ENCODE results near the gene MTA3.
"Not testable (repeated sequence)": the region's sequence is repeated elsewhere in the genome, so short reads cannot be mapped to it uniquely, and the experiment has no call there.

The MTA3 gene

GRCh38 chr2:42567806-42568400 lies 529 bp upstream of the MTA3 start:
- no peak for DNase-seq

DNA sequence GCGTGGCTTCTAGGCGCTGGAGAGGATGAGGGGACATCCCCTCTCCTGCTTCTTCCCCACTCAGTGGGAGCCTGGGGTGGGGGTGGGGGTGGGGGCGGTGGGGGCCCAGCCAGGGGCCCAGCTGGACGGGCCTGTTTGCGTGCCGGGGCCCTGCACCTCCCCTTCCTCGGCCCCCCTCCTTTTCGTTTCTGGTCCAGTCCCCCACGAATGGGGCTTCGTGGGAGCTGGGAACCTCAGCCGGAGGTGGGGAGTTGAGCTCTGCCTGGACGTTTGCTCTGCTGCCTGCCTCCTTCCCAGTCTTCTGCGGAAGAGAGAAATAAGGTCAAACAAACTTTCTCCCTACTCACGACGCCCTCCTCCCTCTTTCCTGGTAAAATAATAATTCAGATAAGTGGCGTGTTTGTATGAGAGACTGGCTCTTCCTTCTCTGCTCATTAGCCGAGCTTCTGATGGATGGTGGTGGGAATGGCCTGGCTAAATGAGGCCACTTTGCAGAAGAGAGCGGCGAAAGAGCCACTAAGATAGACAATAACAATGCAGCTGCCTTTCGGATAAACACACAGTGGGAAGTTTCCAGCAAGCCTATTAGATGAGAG lies 782 bp downstream of the MTA3 start:
- DNase-seq = no peak

DNA sequence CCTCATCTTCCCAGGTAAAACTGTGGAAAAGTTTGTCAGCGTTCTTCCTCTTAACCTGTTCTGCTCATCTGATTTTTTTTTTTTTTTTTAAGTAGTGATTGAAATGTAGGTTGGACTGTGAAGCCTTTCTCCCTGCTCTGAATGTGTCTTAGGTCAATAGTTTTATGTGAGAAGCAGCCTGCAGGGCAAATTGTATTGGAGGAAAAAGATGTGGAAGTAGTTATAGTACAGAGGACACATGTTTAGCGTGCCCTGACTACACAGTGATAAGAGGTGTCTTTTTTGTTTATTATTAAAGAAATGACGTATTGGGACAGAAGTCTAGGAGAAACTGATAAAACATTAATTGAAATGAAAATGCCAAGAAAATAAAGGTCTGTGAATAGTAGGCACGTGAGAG lies 1.5 kb downstream of the MTA3 start:
- no peak for DNase-seq

- no peak for DNase-seq
Measured at GRCh38 chr2:42572297-42573081, 4.1 kb downstream of the MTA3 start.

DNA sequence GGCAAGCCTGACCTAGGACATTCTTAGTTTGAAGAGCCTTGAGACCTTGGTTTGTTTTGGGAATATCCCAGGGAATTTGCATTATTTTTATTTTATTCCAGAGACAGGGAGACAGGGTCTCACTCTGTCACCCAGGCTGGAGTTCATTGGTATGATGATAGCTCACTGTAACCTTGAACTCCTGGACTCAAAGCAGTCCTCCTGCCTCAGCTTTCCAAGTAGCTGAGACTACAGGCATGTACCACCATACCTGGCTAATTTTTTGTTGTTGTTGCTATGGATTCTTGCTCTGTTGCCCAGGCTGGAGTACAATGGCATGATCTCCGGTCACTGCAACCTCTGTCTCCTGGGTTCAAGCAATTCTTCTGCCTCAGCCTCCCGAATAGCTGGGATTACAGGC lies 4.8 kb downstream of the MTA3 start:
- no peak for DNase-seq

GRCh38 chr2:42575458-42576064 lies 7.1 kb downstream of the MTA3 start:
- DNase-seq = no peak

DNA sequence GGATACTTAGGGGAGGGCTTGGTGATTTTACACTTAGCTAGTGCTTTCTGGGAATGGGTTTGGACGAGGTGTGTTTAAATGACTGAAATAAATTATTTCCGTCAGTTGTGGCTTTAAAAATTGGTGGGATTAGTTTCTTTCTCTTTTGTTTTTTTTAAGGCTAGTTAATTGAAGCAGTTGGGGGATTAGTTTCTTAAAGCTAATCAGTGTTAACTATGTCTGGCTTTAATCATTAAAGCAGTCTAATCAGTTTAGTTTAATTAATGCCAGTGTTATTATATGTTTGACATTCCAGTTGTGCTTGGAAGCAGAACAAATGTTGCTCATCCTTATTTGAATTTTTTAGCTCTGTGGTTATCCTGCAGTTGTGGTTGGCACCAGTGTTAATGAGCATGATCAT lies 10.2 kb downstream of the MTA3 start:
- DNase-seq = no peak

- no peak for DNase-seq
Measured at GRCh38 chr2:42581257-42581656, 12.8 kb downstream of the MTA3 start.

GRCh38 chr2:42584628-42585027 lies 16.2 kb downstream of the MTA3 start:
- DNase-seq = not testable (repeated sequence)

GRCh38 chr2:42585779-42586178 lies 17.3 kb downstream of the MTA3 start:
- DNase-seq = peak; percentile 72

DNA sequence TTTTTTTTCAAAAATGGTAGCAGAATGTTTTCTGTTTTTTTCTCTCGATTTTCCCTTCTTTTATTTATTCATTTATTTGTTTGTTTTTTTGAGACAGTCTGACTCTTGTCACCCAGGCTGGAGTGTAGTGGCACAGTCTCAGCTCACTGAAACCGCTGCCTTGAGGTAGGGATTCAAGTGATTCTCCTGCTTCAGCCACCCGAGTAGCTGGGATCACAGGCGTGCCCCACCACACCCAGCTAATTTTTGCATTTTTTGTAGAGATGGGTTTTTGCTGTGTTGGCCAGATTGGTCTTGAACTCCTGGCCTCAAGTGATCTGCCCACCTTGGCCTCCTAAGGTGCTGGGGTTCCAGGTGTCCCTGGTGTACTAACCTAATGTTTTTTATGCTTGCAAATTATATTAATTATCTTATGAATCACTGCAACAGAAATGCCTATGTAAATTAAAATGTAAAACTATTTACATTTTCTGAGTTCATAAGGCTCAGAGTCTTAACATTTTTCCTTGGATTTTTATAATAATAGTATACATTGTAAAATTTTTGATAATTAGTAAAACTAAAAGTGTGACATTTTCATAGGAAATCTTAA lies 19.2 kb downstream of the MTA3 start:
- DNase-seq = no peak

DNA sequence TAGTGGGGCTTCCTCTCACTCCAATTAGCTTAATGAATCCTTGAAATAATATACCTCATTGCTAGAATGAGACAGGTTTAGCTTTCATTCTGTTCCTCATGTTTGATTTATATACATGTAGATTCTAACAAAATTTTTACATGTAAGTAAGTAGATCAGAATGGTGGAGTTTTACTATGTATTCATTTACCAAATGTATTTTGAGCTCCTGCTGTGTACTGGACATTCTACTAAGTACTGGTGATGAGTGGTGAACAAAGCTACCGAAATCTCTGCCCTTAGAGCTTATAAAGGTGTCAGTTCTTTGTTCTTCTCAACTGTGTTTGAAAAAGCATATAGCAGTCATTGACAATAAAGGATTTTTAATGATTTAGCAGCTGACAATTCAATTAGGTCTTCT lies 19.7 kb downstream of the MTA3 start:
- DNase-seq = no peak

GRCh38 chr2:42590176-42590575 lies 21.7 kb downstream of the MTA3 start:
- DNase-seq = no peak

- DNase-seq = no peak
Measured at GRCh38 chr2:42593282-42593681, 24.9 kb downstream of the MTA3 start.

DNA sequence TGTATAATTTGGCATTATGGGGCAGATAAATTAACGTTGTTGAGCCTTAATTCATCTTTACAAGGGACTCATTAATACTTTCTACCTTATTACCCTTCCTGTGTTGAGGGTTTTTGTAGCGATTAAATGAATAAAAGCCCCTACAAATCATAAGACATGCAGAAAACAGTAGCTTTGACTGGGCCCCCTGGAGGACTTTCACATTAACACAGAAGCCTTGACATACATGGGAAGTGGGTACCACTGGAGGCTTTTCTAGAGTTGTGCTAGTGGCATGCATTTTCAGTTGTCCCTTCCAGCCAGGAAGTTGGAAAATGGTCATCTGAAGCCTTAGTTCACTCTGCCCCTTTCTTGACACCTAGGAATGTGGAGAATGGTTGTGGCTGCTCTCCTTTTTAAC lies 30.2 kb downstream of the MTA3 start:
- no peak for DNase-seq

DNA sequence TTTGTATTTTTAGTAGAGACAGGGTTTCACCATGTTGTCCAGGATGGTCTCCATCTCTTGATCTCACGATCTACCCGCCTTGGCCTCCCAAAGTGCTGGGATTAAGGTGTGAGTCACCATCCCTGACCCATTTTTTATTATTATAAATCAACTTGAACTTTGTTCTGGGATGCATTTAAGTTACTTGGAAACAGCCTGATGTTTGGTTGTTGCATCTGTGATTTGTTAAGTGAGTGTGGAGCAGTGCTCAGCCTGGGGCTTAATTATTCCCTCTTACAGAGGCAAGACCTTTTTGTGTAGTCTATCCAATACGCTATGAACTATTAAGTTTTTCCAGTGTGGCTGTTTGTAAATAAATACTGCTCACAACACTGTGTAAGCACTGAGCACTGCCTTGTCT lies 32.6 kb downstream of the MTA3 start:
- DNase-seq = no peak

DNA sequence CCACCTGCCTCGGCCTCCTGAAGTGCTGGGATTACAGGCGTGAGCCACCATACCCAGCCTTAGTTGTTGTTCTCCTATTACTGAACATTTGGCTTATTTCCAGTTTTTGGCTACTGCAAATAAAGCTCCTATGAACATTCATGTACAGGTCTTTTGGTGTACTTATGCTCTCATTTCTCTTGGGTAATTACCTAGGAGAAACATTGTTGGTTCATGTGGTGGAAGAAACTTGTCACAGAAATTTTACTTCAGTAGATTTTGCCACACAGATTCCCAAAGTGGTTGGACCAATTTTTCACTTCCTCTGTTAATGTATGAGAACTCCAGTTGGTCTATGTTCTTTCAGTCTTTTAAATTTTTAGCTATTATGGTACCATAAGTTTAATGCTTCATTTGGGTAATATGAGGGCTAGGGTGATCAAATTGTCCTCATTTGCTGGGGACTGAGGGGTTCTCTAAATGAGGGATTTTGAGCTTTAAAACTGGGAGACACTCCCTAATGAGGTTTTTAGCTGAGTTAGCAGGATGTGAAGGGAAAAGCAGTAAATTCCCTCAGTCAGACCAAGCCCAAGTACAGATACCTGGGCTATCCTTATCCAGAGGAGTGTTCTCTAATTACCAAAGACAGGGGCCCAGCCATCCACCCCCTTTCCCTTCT lies 33.9 kb downstream of the MTA3 start:
- DNase-seq = no peak

DNA sequence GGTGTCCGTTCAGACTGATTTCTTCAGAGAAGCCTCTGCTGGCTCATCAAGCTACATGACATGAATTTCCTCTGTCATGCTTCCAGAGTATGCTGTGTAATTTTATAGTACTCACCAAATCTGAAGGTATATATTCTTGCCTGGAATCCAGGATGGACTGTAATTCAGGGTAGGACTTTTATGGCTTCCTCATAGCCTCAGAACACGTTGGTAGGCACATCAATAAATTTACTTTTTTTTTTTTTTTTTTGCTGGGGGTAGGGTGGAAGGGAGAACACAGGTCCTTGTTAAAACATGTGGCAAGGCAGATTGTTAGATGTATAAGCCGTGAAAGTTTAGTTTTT lies 34.4 kb downstream of the MTA3 start:
- DNase-seq = no peak

DNA sequence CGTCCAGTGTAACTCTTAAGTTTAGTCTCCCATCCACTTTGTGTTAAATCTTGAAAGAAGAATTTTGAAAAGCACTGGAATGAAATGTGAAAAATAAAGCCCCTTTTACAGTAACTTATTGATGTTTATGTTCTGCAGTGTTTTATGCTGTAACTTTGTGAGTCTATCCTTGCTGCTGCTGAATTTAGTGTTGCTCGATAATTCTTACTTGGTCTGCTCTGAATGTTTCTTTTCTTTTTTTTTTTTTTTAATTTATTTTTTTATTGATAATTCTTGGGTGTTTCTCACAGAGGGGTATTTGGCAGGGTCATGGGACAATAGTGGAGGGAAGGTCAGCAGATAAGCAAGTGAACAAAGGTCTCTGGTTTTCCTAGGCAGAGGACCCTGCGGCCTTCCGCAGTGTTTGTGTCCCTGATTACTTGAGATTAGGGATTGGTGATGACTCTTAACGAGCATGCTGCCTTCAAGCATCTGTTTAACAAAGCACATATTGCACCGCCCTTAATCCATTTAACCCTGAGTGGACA lies 36.0 kb downstream of the MTA3 start:
- not testable (repeated sequence) for DNase-seq

- not testable (repeated sequence) for DNase-seq
Measured at GRCh38 chr2:42606166-42606565, 37.7 kb downstream of the MTA3 start.

DNA sequence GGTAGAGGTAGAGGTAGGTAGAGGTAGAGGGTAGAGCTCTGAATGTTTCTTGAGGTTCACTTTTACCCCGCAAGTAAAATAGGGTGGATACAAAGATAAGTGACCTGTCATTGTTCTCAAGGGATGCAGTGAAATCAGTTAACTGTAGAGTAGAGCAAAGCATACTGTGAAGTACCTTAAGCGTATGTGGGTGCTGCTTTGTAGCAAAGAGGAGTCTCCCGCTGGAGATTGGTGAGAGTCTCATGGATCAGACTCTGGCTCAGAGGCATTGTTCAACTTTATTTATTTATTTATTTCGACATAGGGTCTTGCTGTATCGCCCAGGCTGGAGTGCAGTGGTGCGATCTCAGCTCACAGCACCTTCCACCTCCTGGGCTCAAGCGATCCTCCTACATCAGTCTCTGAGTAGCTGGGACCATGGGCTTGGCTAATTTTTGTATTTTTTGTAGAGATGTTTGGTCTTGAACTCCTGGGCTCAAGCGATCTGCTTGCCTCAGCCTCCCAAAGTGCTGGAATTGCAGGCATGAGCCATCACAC lies 38.7 kb downstream of the MTA3 start:
- no peak for DNase-seq

DNA sequence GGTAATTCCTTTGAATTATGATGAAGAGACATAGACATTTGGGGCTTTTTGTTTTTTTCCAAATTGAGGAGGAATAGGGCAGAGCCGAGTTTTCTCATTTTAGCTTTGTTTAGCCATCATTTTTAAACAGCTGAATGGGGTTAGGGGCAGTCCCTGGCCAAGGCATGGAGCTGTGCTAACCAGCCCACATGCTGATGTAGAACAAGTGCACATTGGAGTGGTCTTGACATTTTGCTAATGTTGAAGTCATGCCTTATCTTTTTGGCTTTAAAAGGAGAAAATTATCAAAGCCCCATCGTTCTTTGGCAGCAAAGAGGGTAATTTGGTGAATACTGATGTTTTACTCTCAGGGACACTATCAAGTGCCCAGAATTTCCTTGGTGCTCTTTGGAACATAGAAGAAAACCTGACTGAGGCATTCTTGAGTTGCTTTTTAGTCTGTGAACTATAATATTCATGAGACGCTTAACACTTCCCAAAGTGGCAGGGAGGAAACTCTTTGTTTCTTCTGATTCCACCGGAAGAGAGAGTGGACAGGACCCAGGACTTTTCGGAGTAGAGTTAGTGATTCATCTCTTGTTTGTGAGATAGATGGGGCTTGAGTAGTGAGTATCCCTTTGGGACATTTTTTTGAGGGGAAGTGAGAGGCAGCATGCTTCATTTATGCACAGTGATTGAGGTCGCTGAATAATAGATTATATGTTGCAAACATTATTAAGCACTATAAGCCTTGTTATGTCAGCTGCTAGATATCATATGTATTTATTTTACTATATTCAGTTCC lies 45.0 kb downstream of the MTA3 start:
- DNase-seq = no peak

Measured in NCI-H226 (cell line).